RWPE1 (cell line): Measurements from ENCODE around the gene PHYKPL.
"Not testable (repeated sequence)": the region's sequence is repeated elsewhere in the genome, so short reads cannot be mapped to it uniquely, and the experiment has no call there.

ENCODE experiments used
- CTCF ChIA-PET: fragments of 350-600 bp; sonication (Branson Sonifier 250); formaldehyde crosslinking; extraction: SDS; loops from one replicate; lab custom pipeline; 2021; lab: Yijun Ruan, JAX
- POLR2A ChIA-PET: fragments of 400-600 bp; formaldehyde crosslinking; extraction: SDS; loops from one replicate; lab custom pipeline; 2020; ENCODE audit warnings: antibody characterized with exemption; ENCODE audit not compliant: low non-redundant PET; lab: Yijun Ruan, JAX
- DNase-seq: peaks from one replicate; pipeline ENCODE4 v3.0.0; 2012; ENCODE audit warnings: low spot score
- H3K27ac ChIP-seq: fragments of 450-650 bp; 2 replicates; pipeline ENCODE4 v1.5.1; 2017
- CTCF ChIP-seq: fragments of 450-650 bp; conservative IDR thresholded peaks from 2 replicates; pipeline ENCODE4 v1.5.1; 2017; ENCODE audit warnings: low read depth, mild to moderate bottlenecking

The PHYKPL gene

GRCh38 chr5:178242416-178242815 lies 9.8 kb upstream of the PHYKPL start:
- ChIA-PET CTCF (no interaction called here), POLR2A (no interaction called here)
- no peak for TF ChIP-seq CTCF
- H3K27ac ChIP-seq, result no peak overlapping the region
- no peak for DNase-seq

GRCh38 chr5:178241688-178242231 lies 9.2 kb upstream of the PHYKPL start:
- TF ChIP-seq CTCF, result no peak
- ChIA-PET CTCF (interaction anchor here (0.7 kb wide), 1 partner anchor 52 kb away, joined by 3 read pairs; no protein-coding TSS in a partner anchor), POLR2A (no interaction called here)
- DNase-seq, result no peak
- no peak overlapping the region for H3K27ac ChIP-seq

- DNase-seq, result no peak
- TF ChIP-seq CTCF, result no peak
- H3K27ac ChIP-seq, result no peak overlapping the region
- CTCF ChIA-PET, result interaction anchor here (0.5 to 0.8 kb wide), 5 partner anchors 33 to 685 kb away, joined by 3 to 4 read pairs (median 3); no protein-coding TSS in a partner anchor
- POLR2A ChIA-PET, result no interaction called here
Observed at GRCh38 chr5:178241231-178241663, 8.6 kb upstream of the PHYKPL start.

GRCh38 chr5:178240766-178241165 lies 8.2 kb upstream of the PHYKPL start:
- no peak for DNase-seq
- no peak overlapping the region; the same call in 1 of the 2 replicates for H3K27ac ChIP-seq
- CTCF ChIA-PET, result interaction anchor here (0.5 to 0.8 kb wide), 4 partner anchors 32 to 685 kb away, joined by 3 to 4 read pairs (median 3); no protein-coding TSS in a partner anchor
- TF ChIP-seq CTCF, result no peak
- POLR2A ChIA-PET, result no interaction called here

GRCh38 chr5:178240341-178240741 lies 7.7 kb upstream of the PHYKPL start:
- ChIA-PET CTCF (interaction anchor here (0.6 to 0.8 kb wide), 3 partner anchors 64 to 686 kb away, joined by 3 to 4 read pairs (median 3); no protein-coding TSS in a partner anchor), POLR2A (no interaction called here)
- no peak overlapping the region; the same call in 1 of the 2 replicates for H3K27ac ChIP-seq
- no peak for TF ChIP-seq CTCF
- no peak for DNase-seq

GRCh38 chr5:178239626-178240301 lies 7.2 kb upstream of the PHYKPL start:
- DNase-seq, result not testable (repeated sequence)

More at GRCh38 chr5:178239626-178240301, 7.2 kb upstream of the PHYKPL start:
- CTCF ChIA-PET, H3K27ac ChIP-seq, POLR2A ChIA-PET: not testable (repeated sequence)
